ENCODE data around the gene PRCP.
A peak's percentile ranks its signal among the peaks of the same experiment; 100 is the strongest.

The PRCP gene

GRCh38 chr11:82901922-82902485, 1.8 kb upstream of the PRCP start:
- H3K27me3 Mint-ChIP-seq = no peaks in the 10 kb centered on the region
- DNase-seq (no peak), ATAC-seq (replicated peaks) (peak; percentile 0)
- peak overlapping the region; percentile 89 to 95 for H3K4me3 Mint-ChIP-seq
- peak overlapping the region; percentile 97 for H3K27ac Mint-ChIP-seq
- no peaks in the 10 kb centered on the region for H3K9me3 Mint-ChIP-seq
- H3K36me3 Mint-ChIP-seq (ENCODE audit: insufficient read depth) = peaks cover 26% of the 10 kb centered on the region
- peaks cover 26 to 40% of the 10 kb centered on the region in 2 donors for H3K4me1 Mint-ChIP-seq (ENCODE audit: low read depth in 2 of 2)

GRCh38 chr11:82901165-82901921, 1.1 kb upstream of the PRCP start, which contains the start of gene DDIAS:
TSS of gene DDIAS (plus strand) at chr11:82901736. CDS start at chr11:82914739, 13,003 bp downstream.
- DNase-seq (peak; percentile 91 to 95 (median 91)), ATAC-seq (replicated peaks) (peak; percentile 64)
- Mint-ChIP-seq H3K4me3 (peak within 1 kb of the TSS; percentile 89 to 95), H3K4me1 (ENCODE audit: low read depth in 2 of 2) (peaks cover 29 to 40% of the 10 kb centered on the region in 2 donors), H3K27me3 (no peaks in the 10 kb centered on the region), H3K36me3 (ENCODE audit: insufficient read depth) (peaks cover 26% of the 10 kb centered on the region), H3K27ac (peak within 1 kb of the TSS; percentile 97), H3K9me3 (no peaks in the 10 kb centered on the region)

GRCh38 chr11:82899957-82900276, 313 bp downstream of the PRCP start:
- peak overlapping the region; percentile 97 for H3K27ac Mint-ChIP-seq
- DNase-seq (no peak), ATAC-seq (replicated peaks) (no peak)
- H3K27me3 Mint-ChIP-seq = no peaks in the 10 kb centered on the region
- peaks cover 29 to 45% of the 10 kb centered on the region in 2 donors for H3K4me1 Mint-ChIP-seq (ENCODE audit: low read depth in 2 of 2)
- H3K36me3 Mint-ChIP-seq (ENCODE audit: insufficient read depth) = peaks cover 26% of the 10 kb centered on the region
- H3K9me3 Mint-ChIP-seq = no peaks in the 10 kb centered on the region
- peak overlapping the region; percentile 89 to 95 for H3K4me3 Mint-ChIP-seq

GRCh38 chr11:82899186-82899820, 927 bp downstream of the PRCP start:
- Mint-ChIP-seq H3K36me3 (ENCODE audit: insufficient read depth) (peaks cover 26% of the 10 kb centered on the region), H3K27me3 (no peaks in the 10 kb centered on the region), H3K9me3 (no peaks in the 10 kb centered on the region), H3K4me1 (ENCODE audit: low read depth in 2 of 2) (peaks cover 29 to 45% of the 10 kb centered on the region in 2 donors), H3K4me3 (peak overlapping the region; percentile 89 to 95), H3K27ac (peak overlapping the region; percentile 97)
- peak; percentile 16 for ATAC-seq (replicated peaks)
- DNase-seq = peak; percentile 7 to 21 (median 20)

GRCh38 chr11:82898241-82898640, 2.0 kb downstream of the PRCP start:
- Mint-ChIP-seq H3K27ac (no peak overlapping the region), H3K4me3 (no peak overlapping the region), H3K4me1 (ENCODE audit: low read depth in 2 of 2) (peaks cover 29 to 45% of the 10 kb centered on the region in 2 donors), H3K36me3 (ENCODE audit: insufficient read depth) (peaks cover 26% of the 10 kb centered on the region), H3K9me3 (no peaks in the 10 kb centered on the region), H3K27me3 (no peaks in the 10 kb centered on the region)
- ATAC-seq (replicated peaks) = no peak
- DNase-seq = no peak

- no peak for DNase-seq
- Mint-ChIP-seq H3K4me3 (no peak overlapping the region), H3K27ac (no peak overlapping the region), H3K9me3 (no peaks in the 10 kb centered on the region), H3K4me1 (ENCODE audit: low read depth in 2 of 2) (peaks cover 21 to 31% of the 10 kb centered on the region in 2 donors), H3K27me3 (no peaks in the 10 kb centered on the region), H3K36me3 (ENCODE audit: insufficient read depth) (peaks cover 18% of the 10 kb centered on the region)
- ATAC-seq (replicated peaks) = no peak
These were observed 4.0 kb downstream of the PRCP start for GRCh38 chr11:82896183-82896582.

- Mint-ChIP-seq H3K27ac (peak overlapping the region in 1 of 2 donors; percentile 3), H3K4me1 (ENCODE audit: low read depth in 2 of 2) (peaks cover 16 to 27% of the 10 kb centered on the region in 2 donors), H3K27me3 (no peaks in the 10 kb centered on the region), H3K36me3 (ENCODE audit: insufficient read depth) (peaks cover 12% of the 10 kb centered on the region), H3K4me3 (no peak overlapping the region), H3K9me3 (no peaks in the 10 kb centered on the region)
- ATAC-seq (replicated peaks) (no peak), DNase-seq (no peak)
These were observed 4.7 kb downstream of the PRCP start for GRCh38 chr11:82895437-82896091.

GRCh38 chr11:82892611-82893169, 7.5 kb downstream of the PRCP start:
- no peaks in the 10 kb centered on the region for H3K9me3 Mint-ChIP-seq

GRCh38 chr11:82890936-82891335, 9.3 kb downstream of the PRCP start:
- ATAC-seq (replicated peaks) (no peak), DNase-seq (no peak)
- Mint-ChIP-seq H3K36me3 (ENCODE audit: insufficient read depth) (no peaks in the 10 kb centered on the region), H3K9me3 (no peaks in the 10 kb centered on the region), H3K27me3 (no peaks in the 10 kb centered on the region), H3K4me1 (ENCODE audit: low read depth in 2 of 2) (peaks cover 1 to 9% of the 10 kb centered on the region in 2 donors), H3K27ac (no peak overlapping the region), H3K4me3 (no peak overlapping the region)

More at GRCh38 chr11:82892611-82893169, 7.5 kb downstream of the PRCP start:
- no peaks in the 10 kb centered on the region for H3K36me3 Mint-ChIP-seq (ENCODE audit: insufficient read depth)
- H3K4me1 Mint-ChIP-seq (ENCODE audit: low read depth in 2 of 2) = peaks cover 4 to 5% of the 10 kb centered on the region in 2 donors
- no peak overlapping the region for H3K4me3 Mint-ChIP-seq
- no peaks in the 10 kb centered on the region for H3K27me3 Mint-ChIP-seq
- no peak for ATAC-seq (replicated peaks)
- no peak overlapping the region for H3K27ac Mint-ChIP-seq
- DNase-seq = no peak

GRCh38 chr11:82890002-82890341, 10.3 kb downstream of the PRCP start:
- no peak overlapping the region for H3K4me3 Mint-ChIP-seq
- ATAC-seq (replicated peaks) (no peak), DNase-seq (no peak)
- H3K36me3 Mint-ChIP-seq (ENCODE audit: insufficient read depth) = no peaks in the 10 kb centered on the region
- no peaks in the 10 kb centered on the region for H3K9me3 Mint-ChIP-seq
- H3K4me1 Mint-ChIP-seq (ENCODE audit: low read depth in 2 of 2) = peaks cover 1 to 4% of the 10 kb centered on the region in 2 donors
- H3K27ac Mint-ChIP-seq = no peak overlapping the region
- no peaks in the 10 kb centered on the region for H3K27me3 Mint-ChIP-seq

- H3K27me3 Mint-ChIP-seq = no peaks in the 10 kb centered on the region
- H3K9me3 Mint-ChIP-seq = no peaks in the 10 kb centered on the region
- no peak overlapping the region for H3K4me3 Mint-ChIP-seq
- no peak for ATAC-seq (replicated peaks)
- H3K36me3 Mint-ChIP-seq (ENCODE audit: insufficient read depth) = no peaks in the 10 kb centered on the region
- DNase-seq = no peak
- H3K4me1 Mint-ChIP-seq (ENCODE audit: low read depth in 2 of 2) = peaks cover 1 to 4% of the 10 kb centered on the region in 2 donors
- no peak overlapping the region for H3K27ac Mint-ChIP-seq
These were observed 10.9 kb downstream of the PRCP start for GRCh38 chr11:82889133-82890001.

- H3K4me1 Mint-ChIP-seq (ENCODE audit: low read depth in 2 of 2) = peaks cover 1 to 7% of the 10 kb centered on the region in 2 donors
- no peak overlapping the region for H3K27ac Mint-ChIP-seq
These were observed 16.4 kb downstream of the PRCP start for GRCh38 chr11:82883853-82884252.

More at GRCh38 chr11:82883853-82884252, 16.4 kb downstream of the PRCP start:
- no peaks in the 10 kb centered on the region for H3K9me3 Mint-ChIP-seq
- no peaks in the 10 kb centered on the region for H3K27me3 Mint-ChIP-seq
- no peak overlapping the region for H3K4me3 Mint-ChIP-seq
- ATAC-seq (replicated peaks) (no peak), DNase-seq (no peak)
- H3K36me3 Mint-ChIP-seq (ENCODE audit: insufficient read depth) = no peaks in the 10 kb centered on the region

Data from effector memory CD8-positive, alpha-beta T cell (primary cell).